ENCODE measurements around the gene PPME1. TPM values are rescaled to one million over a fixed set of nuclear protein-coding genes. Genes with fewer than 3 reads are reported as not detected.

PPME1 gene
- total RNA-seq, 6 experiments from 2014 or later, result 49.5 to 107 (median 56.9) TPM

DNA sequence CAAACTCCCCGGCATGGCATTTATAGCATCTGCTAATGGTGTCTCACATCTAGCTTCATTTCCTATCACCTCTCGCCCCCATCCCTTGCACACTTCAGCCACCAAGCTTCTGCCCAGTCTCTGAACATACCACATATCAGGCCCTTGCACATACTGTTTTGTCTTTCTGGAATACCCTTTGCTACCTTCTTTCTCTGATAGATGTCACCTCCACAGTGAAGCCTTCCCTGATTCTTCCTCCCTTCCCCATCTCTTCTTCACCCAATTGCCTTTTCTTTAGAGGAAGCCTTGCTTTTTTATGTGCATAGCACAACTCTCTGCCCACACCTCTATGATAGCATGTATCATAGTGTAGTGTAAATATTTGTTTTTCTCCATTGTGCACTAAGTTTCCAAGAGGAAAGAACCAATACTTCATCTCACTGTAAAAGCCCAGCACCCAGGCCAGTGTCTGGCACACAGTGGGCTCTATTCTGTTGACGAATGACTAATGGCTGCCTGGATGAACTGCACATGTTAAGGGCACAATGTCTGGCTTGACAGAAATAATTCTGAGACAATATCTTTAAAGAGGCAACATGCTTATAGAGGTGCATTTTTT lies 112.6 kb downstream of the PPME1 start:
- H3K4me1 Mint-ChIP-seq (ENCODE audit: low read depth), result peaks cover 23% of the 10 kb centered on the region
- no peak overlapping the region for H3K4me3 Mint-ChIP-seq
- no peak overlapping the region for H3K27ac Mint-ChIP-seq
- TF ChIP-seq, protein P1, sequence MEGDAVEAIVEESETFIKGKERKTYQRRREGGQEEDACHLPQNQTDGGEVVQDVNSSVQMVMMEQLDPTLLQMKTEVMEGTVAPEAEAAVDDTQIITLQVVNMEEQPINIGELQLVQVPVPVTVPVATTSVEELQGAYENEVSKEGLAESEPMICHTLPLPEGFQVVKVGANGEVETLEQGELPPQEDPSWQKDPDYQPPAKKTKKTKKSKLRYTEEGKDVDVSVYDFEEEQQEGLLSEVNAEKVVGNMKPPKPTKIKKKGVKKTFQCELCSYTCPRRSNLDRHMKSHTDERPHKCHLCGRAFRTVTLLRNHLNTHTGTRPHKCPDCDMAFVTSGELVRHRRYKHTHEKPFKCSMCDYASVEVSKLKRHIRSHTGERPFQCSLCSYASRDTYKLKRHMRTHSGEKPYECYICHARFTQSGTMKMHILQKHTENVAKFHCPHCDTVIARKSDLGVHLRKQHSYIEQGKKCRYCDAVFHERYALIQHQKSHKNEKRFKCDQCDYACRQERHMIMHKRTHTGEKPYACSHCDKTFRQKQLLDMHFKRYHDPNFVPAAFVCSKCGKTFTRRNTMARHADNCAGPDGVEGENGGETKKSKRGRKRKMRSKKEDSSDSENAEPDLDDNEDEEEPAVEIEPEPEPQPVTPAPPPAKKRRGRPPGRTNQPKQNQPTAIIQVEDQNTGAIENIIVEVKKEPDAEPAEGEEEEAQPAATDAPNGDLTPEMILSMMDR (IDR thresholded peaks at IDR 0.05), result no peak
- no peaks in the 10 kb centered on the region for H3K9me3 Mint-ChIP-seq
- no peaks in the 10 kb centered on the region for H3K36me3 Mint-ChIP-seq (ENCODE audit: low read depth)
- no peak for DNase-seq
- no peaks in the 10 kb centered on the region; the same call in none of the 2 replicates for H3K27me3 Mint-ChIP-seq (ENCODE audit: insufficient read depth)

- peak; percentile 11 for DNase-seq
- no peak overlapping the region for H3K4me3 Mint-ChIP-seq
Measured at GRCh38 chr11:74284466-74284865, 113.4 kb downstream of the PPME1 start.

DNA sequence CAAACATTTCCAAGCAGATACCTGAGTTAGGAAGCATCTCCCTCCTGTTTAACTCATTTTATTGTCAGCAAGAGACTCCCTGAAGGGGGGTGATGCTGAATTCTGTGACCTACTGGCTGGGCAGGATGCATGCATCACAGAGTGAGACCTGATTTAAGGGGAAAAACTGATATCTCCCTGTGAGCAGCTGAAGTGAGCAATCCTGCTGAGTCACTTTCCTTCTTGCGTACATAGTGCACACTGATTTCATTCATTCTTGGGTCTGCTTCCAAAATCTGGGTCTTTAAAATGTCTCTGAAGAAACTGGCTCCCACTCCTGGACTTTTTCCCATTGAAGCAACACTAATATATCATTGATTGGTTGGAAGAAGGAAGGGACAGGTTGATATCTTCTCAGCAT lies 117.1 kb downstream of the PPME1 start:
- peak overlapping the region; percentile 55 for H3K4me3 Mint-ChIP-seq
- TF ChIP-seq, protein P1 (IDR thresholded peaks at IDR 0.05), result no peak
- no peaks in the 10 kb centered on the region for H3K9me3 Mint-ChIP-seq
- peaks cover 12% of the 10 kb centered on the region for H3K4me1 Mint-ChIP-seq (ENCODE audit: low read depth)
- no peaks in the 10 kb centered on the region for H3K36me3 Mint-ChIP-seq (ENCODE audit: low read depth)
- H3K27ac Mint-ChIP-seq, result peak overlapping the region; percentile 91
- no peaks in the 10 kb centered on the region; the same call in none of the 2 replicates for H3K27me3 Mint-ChIP-seq (ENCODE audit: insufficient read depth)
- peak; percentile 83 for DNase-seq

More at GRCh38 chr11:74284466-74284865, 113.4 kb downstream of the PPME1 start:
- no peaks in the 10 kb centered on the region; the same call in none of the 2 replicates for H3K27me3 Mint-ChIP-seq (ENCODE audit: insufficient read depth)
- no peak overlapping the region for H3K27ac Mint-ChIP-seq
- H3K4me1 Mint-ChIP-seq (ENCODE audit: low read depth), result peaks cover 15% of the 10 kb centered on the region
- no peaks in the 10 kb centered on the region for H3K36me3 Mint-ChIP-seq (ENCODE audit: low read depth)
- no peaks in the 10 kb centered on the region for H3K9me3 Mint-ChIP-seq
- TF ChIP-seq, protein P1 (IDR thresholded peaks at IDR 0.05), result no peak

GRCh38 chr11:74288911-74289310 lies 117.8 kb downstream of the PPME1 start:
- TF ChIP-seq, protein P1 (IDR thresholded peaks at IDR 0.05), result no peak
- Mint-ChIP-seq H3K36me3 (ENCODE audit: low read depth) (peaks cover under 1% of the 10 kb centered on the region; the same call in 1 of the 2 replicates), H3K4me1 (ENCODE audit: low read depth) (peaks cover 12% of the 10 kb centered on the region), H3K9me3 (peaks cover 2% of the 10 kb centered on the region; the same call in 1 of the 2 replicates), H3K27ac (peak overlapping the region; percentile 91; the same call in 1 of the 2 replicates), H3K4me3 (no peak overlapping the region), H3K27me3 (ENCODE audit: insufficient read depth) (no peaks in the 10 kb centered on the region; the same call in none of the 2 replicates)
- DNase-seq, result no peak

- Mint-ChIP-seq H3K36me3 (ENCODE audit: low read depth) (peaks cover 5% of the 10 kb centered on the region; the same call in 1 of the 2 replicates), H3K9me3 (peaks cover 12% of the 10 kb centered on the region), H3K4me1 (ENCODE audit: low read depth) (peaks cover 12% of the 10 kb centered on the region; the same call in 1 of the 2 replicates), H3K27me3 (ENCODE audit: insufficient read depth) (no peaks in the 10 kb centered on the region), H3K27ac (no peak overlapping the region), H3K4me3 (no peak overlapping the region)
- no peak for DNase-seq
- TF ChIP-seq, protein P1 (IDR thresholded peaks at IDR 0.05), result no peak
Measured at GRCh38 chr11:74297484-74297883, 126.4 kb downstream of the PPME1 start.

All from HFFc6 (cell line).